HepG2 (cell line): ENCODE results near the gene OTOG. TPM values are rescaled to one million over a fixed set of nuclear protein-coding genes. Genes with fewer than 3 reads are reported as not detected.

Source experiments
- ATAC-seq: fragments of 200-7000 bp; cut with Tn5 transposase; 3 replicates; pipeline ENCODE4 v1.9.1; 2020; ENCODE audit warnings: mild to moderate bottlenecking, moderate library complexity
- BruUV-seq: library from RNA; stranded (reverse); fragments of 400-500 nt; replicated peaks from 2 replicates; lab custom pipeline; 2021; lab: Mats Ljungman, UMichigan
- CTCF ChIA-PET: fragments of 300-600 bp; formaldehyde crosslinking; extraction: SDS; loops from one replicate; lab custom pipeline; 2021; ENCODE audit warnings: low total read pairs, inconsistent platforms, low intra/inter-chr PET ratio; lab: Yijun Ruan, JAX
- POLR2A ChIA-PET: fragments of 350-600 bp; sonication (Branson Sonifier 250); formaldehyde crosslinking; loops from one replicate; lab custom pipeline; 2020; ENCODE audit warnings: antibody characterized with exemption, inconsistent platforms; lab: Yijun Ruan, JAX
- DNase-seq: peaks from one replicate; pipeline ENCODE4 v3.0.0-alpha.2; 2015; ENCODE audit warnings: low spot score
- FAIRE-seq: peaks from 3 replicates; lab custom pipeline; 2011; peaks lifted over from hg19 to GRCh38; lab: Jason Lieb, UNC
- H2AFZ ChIP-seq: one replicate; pipeline ENCODE4 v1.6.1; 2011; ENCODE audit warnings: low read length, inconsistent platforms
- H3K27ac ChIP-seq: fragments of 300-600 bp; 3 replicates; pipeline ENCODE4 v1.8.0; 2011; ENCODE audit warnings: mixed run types, mild to moderate bottlenecking, mixed read lengths, low read length, inconsistent platforms; ENCODE audit not compliant: insufficient read depth; ENCODE audit errors: extremely low read length
- H3K27me3 ChIP-seq, 2 experiments: fragments of 200-600 bp in 1 of 2; 2 replicates in 1 of 2; 3 replicates in 1 of 2; pipeline versions ENCODE4 v1.6.0 to v1.8.0; 2011; ENCODE audit warnings: low read length in 2 of 2, mild to moderate bottlenecking in 2 of 2, moderate library complexity in 2 of 2, inconsistent platforms in 1 of 2; ENCODE audit not compliant: insufficient read depth in 2 of 2, control insufficient read depth in 1 of 2
- H3K36me3 ChIP-seq, 2 experiments: fragments of 200-600 bp in 1 of 2; replicated peaks in 1 of 2; 2 replicates in 1 of 2; 3 replicates in 1 of 2; pipeline versions ENCODE4 v1.5.1 to v1.8.0; 2011; ENCODE audit warnings: low read length in 2 of 2, inconsistent platforms in 1 of 2; ENCODE audit not compliant: insufficient read depth in 2 of 2, control insufficient read depth in 1 of 2
- H3K4me1 ChIP-seq: 2 replicates; pipeline ENCODE4 v1.5.1; 2012; ENCODE audit warnings: low read length, inconsistent platforms; ENCODE audit not compliant: insufficient read depth
- H3K4me2 ChIP-seq: 2 replicates; pipeline ENCODE4 v1.6.0; 2011; ENCODE audit warnings: low read depth, low read length, inconsistent platforms
- H3K4me3 ChIP-seq, 3 experiments: fragments of 200-600 bp in 1 of 3; sonication (generic), shearing (Covaris generic) in 1 of 3; replicated peaks in 1 of 3; 2 replicates each; pipeline ENCODE4 v1.5.1; 2011 to 2016; ENCODE audit warnings: low read length in 3 of 3, inconsistent platforms in 2 of 3, low read depth in 2 of 3, mild to moderate bottlenecking in 2 of 3, control low read depth in 1 of 3, mixed read lengths in 1 of 3; ENCODE audit not compliant: insufficient read depth in 1 of 3
- H3K79me2 ChIP-seq: one replicate; pipeline ENCODE4 v1.6.1; 2011; ENCODE audit warnings: low read length, inconsistent platforms; ENCODE audit not compliant: insufficient read depth
- H3K9ac ChIP-seq: 2 replicates; pipeline ENCODE4 v1.6.0; 2011; ENCODE audit warnings: mild to moderate bottlenecking, low read depth, low read length, inconsistent platforms; ENCODE audit not compliant: insufficient read depth
- H3K9me3 ChIP-seq: 2 replicates; pipeline ENCODE4 v1.5.1; 2012; ENCODE audit warnings: mild to moderate bottlenecking, low read length
- H4K20me1 ChIP-seq: 2 replicates; pipeline ENCODE4 v1.6.0; 2011; ENCODE audit warnings: inconsistent platforms, mild to moderate bottlenecking, low read length, moderate library complexity; ENCODE audit not compliant: insufficient read depth
- ATF4 ChIP-seq, 2 experiments: fragments of 450-650 bp in 1 of 2; sonication (generic) in 1 of 2; formaldehyde crosslinking; IDR thresholded peaks; 2 replicates each; pipeline versions ENCODE4 v1.5.0 to v1.8.0; 2020 to 2022; ENCODE audit warnings: mild to moderate bottlenecking in 1 of 2, missing genetic modification reagents in 1 of 2
- CBX2 ChIP-seq, 2 experiments: fragments of 200-600 bp in 1 of 2; sonication (generic); formaldehyde crosslinking in 1 of 2; IDR thresholded peaks; 2 replicates each; pipeline versions ENCODE4 v1.7.0 to v1.8.1; 2018 to 2022; ENCODE audit warnings: low read depth in 2 of 2, low read length in 1 of 2, mild to moderate bottlenecking in 1 of 2, missing genetic modification reagents in 1 of 2
- CREM ChIP-seq, 2 experiments: sonication (generic) in 1 of 2; formaldehyde crosslinking in 1 of 2; IDR thresholded peaks; 2 replicates each; pipeline versions ENCODE4 v1.4.0 to v1.6.1; 2016 to 2020; ENCODE audit warnings: antibody characterized with exemption in 1 of 2, mild to moderate bottlenecking in 1 of 2, missing genetic modification reagents in 1 of 2
- ELF3 ChIP-seq: IDR thresholded peaks from 2 replicates; pipeline ENCODE4 v1.6.1; 2016; ENCODE audit warnings: missing genetic modification reagents, missing compliant biosample characterization
- ISL2 ChIP-seq: sonication (generic); formaldehyde crosslinking; IDR thresholded peaks from 2 replicates; pipeline ENCODE4 v1.5.0; 2020; ENCODE audit warnings: missing genetic modification reagents
- KLF12 ChIP-seq: sonication (generic); formaldehyde crosslinking; IDR thresholded peaks from 2 replicates; pipeline ENCODE4 v1.4.0; 2020; ENCODE audit warnings: missing genetic modification reagents, borderline replicate concordance
- MAFG ChIP-seq: sonication (generic); formaldehyde crosslinking; IDR thresholded peaks from 2 replicates; pipeline ENCODE4 v1.5.1; 2020; ENCODE audit warnings: mild to moderate bottlenecking, missing genetic modification reagents
- MAFK ChIP-seq, 2 experiments: IDR thresholded peaks in 1 of 2; conservative IDR thresholded peaks in 1 of 2; 2 replicates each; pipeline ENCODE4 v1.6.1; 2011; ENCODE audit warnings: improper control_type of control experiment in 2 of 2, low read length in 2 of 2
- ZBTB21 ChIP-seq: sonication (generic); formaldehyde crosslinking; IDR thresholded peaks from 2 replicates; pipeline ENCODE4 v1.4.0; 2020; ENCODE audit warnings: missing genetic modification reagents
- ZBTB33 ChIP-seq: sonication (generic); formaldehyde crosslinking; IDR thresholded peaks from 2 replicates; pipeline ENCODE4 v1.4.0; 2020; ENCODE audit warnings: missing genetic modification reagents
- ZIK1 ChIP-seq: sonication (generic); formaldehyde crosslinking; IDR thresholded peaks from 2 replicates; pipeline ENCODE4 v1.5.0; 2020; ENCODE audit warnings: mild to moderate bottlenecking, low read depth, missing genetic modification reagents, borderline replicate concordance
- ZNF326 ChIP-seq: sonication (generic); formaldehyde crosslinking; IDR thresholded peaks from 2 replicates; pipeline ENCODE4 v1.4.0; 2020; ENCODE audit warnings: missing genetic modification reagents, borderline replicate concordance
- ZNF598 ChIP-seq: sonication (generic); formaldehyde crosslinking; IDR thresholded peaks from 2 replicates; pipeline ENCODE4 v1.5.1; 2020; ENCODE audit warnings: mild to moderate bottlenecking, missing genetic modification reagents, borderline replicate concordance
- ZSCAN31 ChIP-seq: sonication (generic); formaldehyde crosslinking; IDR thresholded peaks from 2 replicates; pipeline ENCODE4 v1.5.0; 2020; ENCODE audit warnings: low read depth, mild to moderate bottlenecking, missing genetic modification reagents
- WGBS: methylation state at CpG from one replicate; pipeline ENCODE4 v1.1.6; 2017; ENCODE audit warnings: low lambda C conversion rate; 5-methylcytosine and 5-hydroxymethylcytosine counted together
- in situ Hi-C: cut with HindIII; loops from 2 replicates; pipeline ENCODE4 v1.10.0; 2017; ENCODE audit warnings: low pct_unique_long_range_greater_than_20kb; ENCODE audit not compliant: extremely low pct_ligation_motif_present
- intact Hi-C: fragments of 100-400 bp; cut with micrococcal nuclease; formaldehyde crosslinking; loops from one replicate; pipeline ENCODE4 v1.10.0; 2022; ENCODE audit not compliant: unreplicated experiment
- polyA plus RNA-seq, 8 experiments: library from polyadenylated mRNA; depleted of rRNA in 3 of 8; stranded (reverse) in 7 of 8; unstranded in 1 of 8; fragments of >200 nt; fragmentation: Illumina TruSeq in 4 of 8; extraction: Trizol in 4 of 8; gene quantifications; 2 replicates each; pipeline versions ENCODE4 v1.2.1 to v1.2.3, GENCODE V29; 2011 to 2016; ENCODE audit warnings: low read depth in 4 of 8, missing spikeins in 1 of 8, mixed read lengths in 1 of 8; ENCODE audit not compliant: insufficient read depth in 1 of 8
- total RNA-seq, 5 experiments: library from RNA; depleted of rRNA; stranded (reverse); fragments of >200 nt; fragmentation: Illumina TruSeq; extraction: Trizol; gene quantifications; 2 replicates each; pipeline ENCODE4 v1.2.3, GENCODE V29; 2016; ENCODE audit warnings: low read depth in 1 of 5

OTOG gene
- total and polyA plus RNA-seq, 2 of the 13 experiments (the other 11 are each of a cell fraction or from before 2014, with no cell fraction given), result not detected

DNA sequence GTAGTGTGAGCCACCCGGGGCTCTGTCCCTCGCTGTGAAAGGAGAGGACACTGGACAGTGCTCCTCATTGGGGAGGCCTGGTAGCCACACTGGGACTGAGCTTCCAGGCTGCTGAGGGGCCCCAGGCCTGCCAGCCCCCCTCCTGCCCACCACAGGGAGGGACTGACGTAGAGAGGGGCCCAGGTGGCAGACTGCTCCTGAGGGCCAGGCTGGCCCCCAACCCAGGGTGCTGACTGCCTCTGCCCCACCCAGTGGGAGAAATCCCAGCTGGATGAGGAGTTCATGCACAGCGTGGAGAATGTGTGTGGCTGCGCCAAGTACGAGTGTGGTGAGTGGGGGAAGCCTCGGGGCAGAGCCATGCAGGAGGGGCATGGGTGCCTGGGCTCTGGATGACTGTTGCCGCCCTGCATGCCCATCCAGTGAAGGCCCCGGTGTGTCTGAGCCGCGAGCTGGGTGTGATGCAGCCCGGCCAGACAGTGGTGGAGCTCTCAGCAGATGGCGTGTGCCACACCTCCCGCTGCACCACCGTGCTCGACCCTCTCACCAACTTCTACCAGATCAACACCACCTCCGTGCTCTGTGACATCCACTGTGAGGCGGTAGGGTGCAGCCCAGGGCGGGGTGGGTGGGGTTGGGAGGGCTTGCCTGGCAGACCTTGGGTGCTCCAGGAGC, 93.6 kb downstream of the OTOG start:
- ChIA-PET CTCF (no interaction called here), POLR2A (no interaction called here)
- BruUV-seq, result no TSS peak
- Histone ChIP-seq H3K4me1 (no peaks in the 10 kb centered on the region), H3K79me2 (no peaks in the 10 kb centered on the region), H3K9me3 (no peaks in the 10 kb centered on the region), H4K20me1 (no peaks in the 10 kb centered on the region), H2AFZ (no peak overlapping the region), H3K4me3 (no peak overlapping the region), H3K27ac (no peak overlapping the region), H3K27me3 (peaks cover 1 to 24% of the 10 kb centered on the region in 2 experiments; a peak in 4 of 5 replicates), H3K36me3 (no peaks in the 10 kb centered on the region), H3K9ac (no peak overlapping the region), H3K4me2 (no peak overlapping the region)
- in situ Hi-C loops (no loop called here), intact Hi-C loops (no loop called here)
- WGBS, result 6% methylated on average over 2 of the region's 19 CpGs
- no peak for DNase-seq
- ATAC-seq, result no peak
- no peak for TF ChIP-seq MAFK (conservative IDR thresholded peaks at IDR 0.05 in 1 of 2, IDR thresholded peaks at IDR 0.05 in 1 of 2; ENCODE audit: low read length in 2 of 2)
- no peak for FAIRE-seq

GRCh38 chr11:17641792-17642350, 94.8 kb downstream of the OTOG start:
- H3K4me1 ChIP-seq, result no peaks in the 10 kb centered on the region
- ATAC-seq, result no peak
- ChIA-PET CTCF (no interaction called here), POLR2A (no interaction called here)
- H3K4me3 ChIP-seq, result no peak overlapping the region
- no peak for FAIRE-seq
- no peaks in the 10 kb centered on the region for H3K79me2 ChIP-seq
- no peaks in the 10 kb centered on the region for H4K20me1 ChIP-seq
- intact Hi-C loops, result no loop called here
- 26% methylated on average over 6 of the region's 17 CpGs for WGBS
- no TSS peak for BruUV-seq
- H3K27ac ChIP-seq, result no peak overlapping the region
- H3K9ac ChIP-seq, result no peak overlapping the region
- DNase-seq, result no peak
- H2AFZ ChIP-seq, result no peak overlapping the region
- H3K9me3 ChIP-seq, result no peaks in the 10 kb centered on the region
- no peaks in the 10 kb centered on the region for H3K36me3 ChIP-seq
- peaks cover 1 to 19% of the 10 kb centered on the region in 2 experiments; a peak in 2 of 5 replicates for H3K27me3 ChIP-seq
- H3K4me2 ChIP-seq, result no peak overlapping the region
- in situ Hi-C loops, result no loop called here
- TF ChIP-seq ELF3 (CRISPR knock-in tag) (no peak), KLF12 (CRISPR knock-in tag) (no peak), ATF4 (CRISPR knock-in tag; IDR thresholded peaks at IDR 0.05) (no peak), MAFG (CRISPR knock-in tag) (no peak), ISL2 (CRISPR knock-in tag) (no peak), ZSCAN31 (CRISPR knock-in tag) (no peak), CBX2 (IDR thresholded peaks at IDR 0.05; ENCODE audit: low read depth, low read length) (no peak), CBX2 (CRISPR knock-in tag; IDR thresholded peaks at IDR 0.05; ENCODE audit: low read depth) (no peak), ZIK1 (CRISPR knock-in tag) (no peak), ZNF598 (CRISPR knock-in tag) (no peak), CREM (IDR thresholded peaks at IDR 0.05) (no peak), CREM (CRISPR knock-in tag; IDR thresholded peaks at IDR 0.05) (no peak), ZBTB33 (CRISPR knock-in tag) (no peak), ZBTB21 (no peak), ZNF326 (CRISPR knock-in tag) (no peak)
